Nephron (organoid): ENCODE results near the gene CD53.
"Not testable (repeated sequence)": the region's sequence is repeated elsewhere in the genome, so short reads cannot be mapped to it uniquely, and the experiment has no call there.

Experiments
- H3K27ac Mint-ChIP-seq, 3 experiments: 2 replicates each; pipeline ENCODE4 v1.8.0; 2020; ENCODE audit warnings: mixed read lengths in 3 of 3, mild to moderate bottlenecking in 2 of 3, moderate library complexity in 1 of 3
- H3K27me3 Mint-ChIP-seq: 2 replicates; pipeline ENCODE4 v1.8.0; 2021; ENCODE audit warnings: low read depth, mild to moderate bottlenecking, moderate library complexity, mixed read lengths
- H3K36me3 Mint-ChIP-seq: 2 replicates; pipeline ENCODE4 v1.8.0; 2020; ENCODE audit warnings: low read depth, mixed read lengths
- H3K4me1 Mint-ChIP-seq: 2 replicates; pipeline ENCODE4 v1.8.0; 2020; ENCODE audit warnings: mixed read lengths
- H3K4me3 Mint-ChIP-seq, 3 experiments: 2 replicates each; pipeline ENCODE4 v1.8.0; 2020; ENCODE audit warnings: mild to moderate bottlenecking in 3 of 3, mixed read lengths in 3 of 3, moderate library complexity in 2 of 3
- H3K9me3 Mint-ChIP-seq: 2 replicates; pipeline ENCODE4 v1.8.0; 2020; ENCODE audit warnings: mixed read lengths
- TF ChIP-seq, protein P1 (sequence below), 3 experiments: fragments of 200-600 bp; sonication (generic); IDR thresholded peaks; one replicate each; pipeline ENCODE4 v1.5.0; 2021; ENCODE audit warnings: antibody characterized with exemption in 3 of 3; ENCODE audit not compliant: unreplicated experiment in 3 of 3

CD53 gene

DNA sequence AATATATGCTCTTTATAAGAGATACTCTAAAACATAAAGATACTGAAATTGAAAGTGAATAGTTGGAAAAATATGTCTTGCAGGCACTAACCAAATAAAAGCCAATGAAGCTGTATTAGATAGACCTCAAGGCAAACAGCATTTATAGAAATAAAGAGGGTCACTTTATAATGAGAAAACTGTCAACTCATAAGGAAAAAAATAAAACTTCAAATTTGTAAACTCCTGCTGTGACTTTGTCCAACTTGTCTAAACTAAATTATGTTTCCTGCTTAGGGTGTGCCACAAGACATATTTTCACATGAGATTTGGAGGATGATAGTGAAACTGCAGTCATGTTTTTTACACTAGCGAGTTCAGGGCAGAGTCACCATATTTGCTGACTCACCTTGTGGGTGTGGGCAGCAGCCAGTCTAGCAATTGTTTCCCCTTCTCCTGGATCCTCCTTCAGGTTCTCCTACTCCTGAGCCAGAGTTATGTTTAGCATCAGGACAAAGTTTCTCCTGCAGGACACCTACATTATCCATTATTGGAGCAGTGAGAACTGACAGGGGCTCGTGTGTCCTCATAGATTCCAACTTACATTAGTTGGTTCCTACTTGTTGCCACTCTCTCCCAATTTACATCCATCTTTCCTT lies 43.8 kb downstream of the CD53 start:
- peaks cover 4% of the 10 kb centered on the region for H3K9me3 Mint-ChIP-seq
- H3K27me3 Mint-ChIP-seq, result no peaks in the 10 kb centered on the region
- no peaks in the 10 kb centered on the region for H3K4me1 Mint-ChIP-seq
- no peaks in the 10 kb centered on the region for H3K36me3 Mint-ChIP-seq
- no peak overlapping the region for H3K27ac Mint-ChIP-seq
- TF ChIP-seq, protein P1, sequence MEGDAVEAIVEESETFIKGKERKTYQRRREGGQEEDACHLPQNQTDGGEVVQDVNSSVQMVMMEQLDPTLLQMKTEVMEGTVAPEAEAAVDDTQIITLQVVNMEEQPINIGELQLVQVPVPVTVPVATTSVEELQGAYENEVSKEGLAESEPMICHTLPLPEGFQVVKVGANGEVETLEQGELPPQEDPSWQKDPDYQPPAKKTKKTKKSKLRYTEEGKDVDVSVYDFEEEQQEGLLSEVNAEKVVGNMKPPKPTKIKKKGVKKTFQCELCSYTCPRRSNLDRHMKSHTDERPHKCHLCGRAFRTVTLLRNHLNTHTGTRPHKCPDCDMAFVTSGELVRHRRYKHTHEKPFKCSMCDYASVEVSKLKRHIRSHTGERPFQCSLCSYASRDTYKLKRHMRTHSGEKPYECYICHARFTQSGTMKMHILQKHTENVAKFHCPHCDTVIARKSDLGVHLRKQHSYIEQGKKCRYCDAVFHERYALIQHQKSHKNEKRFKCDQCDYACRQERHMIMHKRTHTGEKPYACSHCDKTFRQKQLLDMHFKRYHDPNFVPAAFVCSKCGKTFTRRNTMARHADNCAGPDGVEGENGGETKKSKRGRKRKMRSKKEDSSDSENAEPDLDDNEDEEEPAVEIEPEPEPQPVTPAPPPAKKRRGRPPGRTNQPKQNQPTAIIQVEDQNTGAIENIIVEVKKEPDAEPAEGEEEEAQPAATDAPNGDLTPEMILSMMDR (IDR thresholded peaks at IDR 0.05; ENCODE audit: unreplicated experiment in 3 of 3), result no peak
- no peak overlapping the region for H3K4me3 Mint-ChIP-seq

DNA sequence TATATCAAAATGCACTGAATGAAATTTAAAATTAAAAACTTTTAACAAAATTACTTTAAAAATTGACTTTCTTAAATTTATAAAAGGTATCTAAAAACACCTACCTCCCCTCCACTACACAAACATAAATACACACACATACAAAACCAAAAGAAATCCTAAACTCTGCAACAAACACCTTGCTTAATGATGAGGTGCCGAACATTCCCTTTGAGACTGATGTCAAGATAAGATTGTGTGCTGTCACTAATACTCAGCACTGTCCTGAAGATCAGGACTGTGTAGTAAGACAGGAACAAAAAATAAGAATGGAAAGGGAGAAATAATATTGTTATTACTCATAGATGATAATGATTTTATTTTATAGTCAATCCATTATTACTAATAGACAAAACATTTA lies 45.1 kb downstream of the CD53 start:
- H3K4me3 Mint-ChIP-seq, result no peak overlapping the region
- H3K27me3 Mint-ChIP-seq, result no peaks in the 10 kb centered on the region
- H3K4me1 Mint-ChIP-seq, result no peaks in the 10 kb centered on the region
- TF ChIP-seq, protein P1 (IDR thresholded peaks at IDR 0.05; ENCODE audit: unreplicated experiment in 3 of 3), result no peak
- peaks cover 2% of the 10 kb centered on the region for H3K9me3 Mint-ChIP-seq
- H3K27ac Mint-ChIP-seq, result no peak overlapping the region
- H3K36me3 Mint-ChIP-seq, result no peaks in the 10 kb centered on the region

DNA sequence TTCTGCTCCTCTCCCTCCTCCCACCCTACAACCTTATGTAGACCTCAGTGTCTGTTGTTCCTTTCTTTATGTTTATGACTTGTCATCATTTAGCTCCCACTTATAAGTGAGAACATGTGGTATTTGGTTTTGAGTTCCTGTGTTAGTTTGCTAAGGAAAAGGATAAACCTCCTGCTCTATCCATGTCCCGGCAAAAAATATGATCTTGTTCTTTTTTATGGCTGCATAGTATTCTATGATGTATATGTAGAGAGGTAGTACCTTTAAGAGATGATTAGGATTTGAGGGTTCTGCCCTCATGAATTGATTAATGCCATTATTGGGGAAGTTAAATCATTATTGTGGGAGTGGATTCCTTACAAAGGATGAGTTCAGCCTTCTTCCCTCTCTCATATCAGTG lies 49.0 kb downstream of the CD53 start:
- TF ChIP-seq, protein P1 (IDR thresholded peaks at IDR 0.05; ENCODE audit: unreplicated experiment in 3 of 3), result no peak
- Mint-ChIP-seq H3K27ac (no peak overlapping the region), H3K4me3 (no peak overlapping the region), H3K27me3 (no peaks in the 10 kb centered on the region), H3K36me3 (no peaks in the 10 kb centered on the region), H3K9me3 (no peaks in the 10 kb centered on the region), H3K4me1 (no peaks in the 10 kb centered on the region)

DNA sequence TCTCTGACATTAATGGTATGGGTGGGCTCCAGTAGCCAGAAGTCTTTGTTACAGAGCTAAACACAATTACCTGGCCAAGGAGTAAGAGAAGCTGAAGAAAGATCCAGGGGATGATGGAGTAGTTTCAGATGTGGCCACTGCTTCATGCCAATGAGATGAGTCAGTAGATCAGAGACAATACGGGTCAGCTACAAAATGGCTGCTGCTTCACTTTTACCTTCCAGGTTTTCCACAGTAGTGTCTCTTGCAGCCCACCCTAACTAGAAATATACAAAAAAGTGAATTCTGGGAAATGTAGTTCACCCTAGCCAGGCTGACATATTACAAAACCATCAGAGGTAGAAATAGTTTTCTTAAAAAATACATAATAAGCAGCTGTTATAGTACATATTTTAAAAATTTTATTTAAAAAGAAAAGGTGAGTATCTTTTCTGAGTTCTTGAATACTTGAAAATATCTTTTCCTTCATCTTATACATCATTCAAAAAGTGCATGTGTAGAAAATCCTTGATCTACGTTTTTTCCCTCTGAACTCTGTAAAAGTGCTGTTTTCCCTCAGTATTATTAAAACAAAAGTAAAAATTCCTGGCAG lies 54.6 kb downstream of the CD53 start:
- peaks cover 4% of the 10 kb centered on the region for H3K9me3 Mint-ChIP-seq
- H3K36me3 Mint-ChIP-seq, result no peaks in the 10 kb centered on the region
- TF ChIP-seq, protein P1 (IDR thresholded peaks at IDR 0.05; ENCODE audit: unreplicated experiment in 3 of 3), result no peak
- H3K27me3 Mint-ChIP-seq, result no peaks in the 10 kb centered on the region
- no peak overlapping the region for H3K4me3 Mint-ChIP-seq
- H3K4me1 Mint-ChIP-seq, result no peaks in the 10 kb centered on the region
- H3K27ac Mint-ChIP-seq, result no peak overlapping the region

DNA sequence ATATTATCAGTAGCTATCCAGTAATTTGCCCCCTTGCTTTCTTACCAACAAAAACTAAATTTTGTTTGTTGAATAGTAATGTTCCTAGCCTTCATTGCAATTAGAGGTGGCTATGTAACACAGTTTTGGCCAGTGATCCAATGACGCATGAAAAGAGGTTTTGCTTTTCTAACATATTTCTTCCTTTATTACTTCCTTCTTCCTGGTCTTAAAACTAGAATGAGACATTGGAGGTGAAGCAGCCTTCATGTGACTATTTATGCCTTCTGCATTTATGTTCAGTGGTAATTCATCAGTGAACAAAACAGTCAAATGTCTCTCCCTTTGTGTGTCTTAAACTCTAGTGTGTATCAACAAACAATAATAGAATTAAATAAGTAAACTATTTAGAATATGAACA lies 55.2 kb downstream of the CD53 start:
- Mint-ChIP-seq H3K36me3 (no peaks in the 10 kb centered on the region), H3K27ac (no peak overlapping the region), H3K9me3 (peaks cover 6% of the 10 kb centered on the region), H3K27me3 (no peaks in the 10 kb centered on the region), H3K4me1 (no peaks in the 10 kb centered on the region), H3K4me3 (no peak overlapping the region)
- TF ChIP-seq, protein P1 (IDR thresholded peaks at IDR 0.05; ENCODE audit: unreplicated experiment in 3 of 3), result no peak

DNA sequence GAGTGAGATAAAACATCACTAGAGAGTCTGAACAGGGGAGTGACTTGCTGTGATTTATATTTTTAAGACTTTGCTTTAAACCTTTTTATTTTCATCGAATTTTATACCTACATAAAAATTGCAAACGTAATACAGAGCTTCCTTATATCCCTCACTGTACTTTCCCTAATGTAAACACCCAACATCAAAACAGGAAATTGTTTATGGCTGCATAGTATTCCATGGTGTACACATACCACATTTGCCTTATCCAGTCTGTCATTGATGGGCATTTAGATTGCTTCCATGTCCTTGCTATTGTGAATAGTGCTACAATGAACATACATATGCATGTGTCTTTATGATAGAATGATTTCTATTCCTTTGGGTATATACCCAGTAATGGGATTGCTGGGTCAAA lies 56.0 kb downstream of the CD53 start:
- no peaks in the 10 kb centered on the region for H3K4me1 Mint-ChIP-seq
- no peaks in the 10 kb centered on the region for H3K36me3 Mint-ChIP-seq
- H3K9me3 Mint-ChIP-seq, result peaks cover 6% of the 10 kb centered on the region
- TF ChIP-seq, protein P1 (IDR thresholded peaks at IDR 0.05; ENCODE audit: unreplicated experiment in 3 of 3), result no peak
- H3K4me3 Mint-ChIP-seq, result no peak overlapping the region
- H3K27me3 Mint-ChIP-seq, result no peaks in the 10 kb centered on the region
- H3K27ac Mint-ChIP-seq, result no peak overlapping the region

DNA sequence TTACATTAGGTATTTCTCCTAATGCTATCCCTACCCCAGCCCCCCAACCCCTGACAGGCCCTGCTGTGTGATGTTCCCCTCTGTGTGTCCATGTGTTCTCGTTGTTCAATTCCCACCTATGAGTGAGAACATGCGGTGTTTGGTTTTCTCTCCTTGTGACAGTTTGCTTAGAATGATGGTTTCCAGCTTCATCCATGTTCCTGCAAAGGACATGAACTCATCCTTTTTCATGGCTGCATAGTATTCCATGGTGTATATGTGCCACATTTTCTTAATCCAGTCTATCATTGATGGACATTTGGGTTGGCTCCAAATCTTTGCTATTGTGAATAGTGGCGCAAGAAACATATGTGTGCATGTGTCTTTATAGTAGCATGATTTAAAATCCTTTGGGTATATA lies 58.1 kb downstream of the CD53 start:
- not testable (repeated sequence) for H3K4me1 Mint-ChIP-seq, H3K27ac Mint-ChIP-seq

More for the DNA sequence above, 58.1 kb downstream of the CD53 start:
- H3K9me3 Mint-ChIP-seq, result peaks cover 19% of the 10 kb centered on the region
- H3K4me3 Mint-ChIP-seq, H3K27me3 Mint-ChIP-seq, H3K36me3 Mint-ChIP-seq: not testable (repeated sequence)
